ENCODE results near the gene VEZF1.

DNA sequence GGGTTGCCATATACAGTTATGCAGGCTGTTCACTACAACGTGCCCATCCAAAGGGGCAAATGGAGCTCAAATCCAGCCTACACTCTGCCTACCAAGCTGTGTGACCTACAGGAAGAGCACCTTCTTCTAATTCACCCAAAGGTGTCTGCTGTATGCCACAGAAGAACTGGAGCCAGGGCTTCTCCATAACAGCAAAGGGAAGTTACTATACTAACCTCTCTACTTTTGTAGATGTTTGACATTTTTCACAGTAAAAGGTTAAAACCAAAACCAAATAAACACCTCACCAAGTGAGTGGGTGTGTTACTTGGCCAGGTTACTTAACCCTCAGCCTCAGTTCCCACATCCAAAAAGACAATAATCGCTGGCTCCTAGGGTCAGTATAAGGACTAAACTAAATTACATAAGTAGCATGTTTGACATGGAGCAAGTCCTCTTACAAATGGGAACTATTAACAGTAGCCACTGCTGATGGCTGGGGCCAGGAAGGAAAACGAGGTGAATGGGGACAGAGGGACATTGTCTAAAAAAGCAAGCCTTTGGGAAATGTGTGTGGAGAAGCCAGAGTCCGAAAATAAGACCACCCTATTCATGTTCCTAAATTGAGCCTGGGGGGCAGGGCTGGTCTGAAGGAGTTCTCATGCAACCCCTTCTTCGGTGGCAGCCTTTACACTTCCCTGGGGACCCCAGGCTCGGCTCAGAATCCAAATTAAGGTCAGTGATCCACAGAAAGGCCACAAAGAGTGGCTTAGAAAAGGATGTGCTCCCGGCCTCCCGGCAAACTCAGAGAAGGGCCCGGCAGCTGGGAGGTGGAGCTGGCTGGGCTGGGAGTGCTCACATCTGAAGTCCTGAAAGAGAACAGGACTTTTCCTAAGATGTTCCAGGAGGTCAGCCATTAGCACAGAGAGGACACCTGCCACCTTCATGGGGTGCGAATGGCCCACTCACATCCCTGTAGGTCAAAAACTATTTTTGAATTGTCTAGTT, 46.4 kb downstream of the VEZF1 start:
- TF ChIP-seq RCOR1 (IDR thresholded peaks at IDR 0.05; ENCODE audit: insufficient replicate concordance, low read length) (no peak), POLR2A (IDR thresholded peaks at IDR 0.05; ENCODE audit: low read depth, low read length) (no peak), RFX5 (IDR thresholded peaks at IDR 0.05; ENCODE audit: low read depth, low read length) (no peak)
- TF ChIP-seq, protein P1, sequence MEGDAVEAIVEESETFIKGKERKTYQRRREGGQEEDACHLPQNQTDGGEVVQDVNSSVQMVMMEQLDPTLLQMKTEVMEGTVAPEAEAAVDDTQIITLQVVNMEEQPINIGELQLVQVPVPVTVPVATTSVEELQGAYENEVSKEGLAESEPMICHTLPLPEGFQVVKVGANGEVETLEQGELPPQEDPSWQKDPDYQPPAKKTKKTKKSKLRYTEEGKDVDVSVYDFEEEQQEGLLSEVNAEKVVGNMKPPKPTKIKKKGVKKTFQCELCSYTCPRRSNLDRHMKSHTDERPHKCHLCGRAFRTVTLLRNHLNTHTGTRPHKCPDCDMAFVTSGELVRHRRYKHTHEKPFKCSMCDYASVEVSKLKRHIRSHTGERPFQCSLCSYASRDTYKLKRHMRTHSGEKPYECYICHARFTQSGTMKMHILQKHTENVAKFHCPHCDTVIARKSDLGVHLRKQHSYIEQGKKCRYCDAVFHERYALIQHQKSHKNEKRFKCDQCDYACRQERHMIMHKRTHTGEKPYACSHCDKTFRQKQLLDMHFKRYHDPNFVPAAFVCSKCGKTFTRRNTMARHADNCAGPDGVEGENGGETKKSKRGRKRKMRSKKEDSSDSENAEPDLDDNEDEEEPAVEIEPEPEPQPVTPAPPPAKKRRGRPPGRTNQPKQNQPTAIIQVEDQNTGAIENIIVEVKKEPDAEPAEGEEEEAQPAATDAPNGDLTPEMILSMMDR (conservative IDR thresholded peaks at IDR 0.05; ENCODE audit: low read depth, low read length) = no peak
